NCI-H524 (cell line): ENCODE data around the gene GPR21.

Experiments used
- DNase-seq, 2 experiments: peaks; one replicate each; lab custom pipeline; 2025; lab: John Stamatoyannopoulos, UW

GPR21 gene

GRCh38 chr9:123033864-123034601 lies 566 bp downstream of the GPR21 start:
- no peak for DNase-seq

GRCh38 chr9:123034881-123035510 lies 1.5 kb downstream of the GPR21 start:
- DNase-seq: no peak

- DNase-seq: no peak
These were observed 2.3 kb downstream of the GPR21 start for GRCh38 chr9:123035791-123036190.

GRCh38 chr9:123036893-123037545 lies 3.6 kb downstream of the GPR21 start:
- DNase-seq: no peak

GRCh38 chr9:123039617-123040219 lies 6.3 kb downstream of the GPR21 start:
- DNase-seq: no peak

GRCh38 chr9:123040801-123041200 lies 7.3 kb downstream of the GPR21 start:
- no peak for DNase-seq

- no peak for DNase-seq
These were observed 8.0 kb downstream of the GPR21 start for GRCh38 chr9:123041489-123041888.

- DNase-seq: no peak
These were observed 9.8 kb downstream of the GPR21 start for GRCh38 chr9:123043081-123043939.

GRCh38 chr9:123044586-123044985 lies 11.1 kb downstream of the GPR21 start:
- DNase-seq: no peak

- no peak for DNase-seq
These were observed 13.1 kb downstream of the GPR21 start for GRCh38 chr9:123046406-123047195.

GRCh38 chr9:123048748-123049147 lies 15.3 kb downstream of the GPR21 start:
- DNase-seq: no peak

- DNase-seq: peak in 1 of 2 experiments; percentile 38
These were observed 16.2 kb downstream of the GPR21 start for GRCh38 chr9:123049589-123050222.

- no peak for DNase-seq
These were observed 19.6 kb downstream of the GPR21 start for GRCh38 chr9:123053046-123053445.

- DNase-seq: no peak
These were observed 20.2 kb downstream of the GPR21 start for GRCh38 chr9:123053711-123054110.

- no peak for DNase-seq
These were observed 25.4 kb downstream of the GPR21 start for GRCh38 chr9:123058834-123059233.

GRCh38 chr9:123059472-123060220 lies 26.2 kb downstream of the GPR21 start:
- DNase-seq: no peak

- DNase-seq: no peak
These were observed 27.7 kb downstream of the GPR21 start for GRCh38 chr9:123061216-123061615.

- DNase-seq: no peak
These were observed 29.1 kb downstream of the GPR21 start for GRCh38 chr9:123062351-123063176.

GRCh38 chr9:123063177-123063598 lies 29.7 kb downstream of the GPR21 start:
- DNase-seq: no peak
